GM21529 (cell line): ENCODE data around the gene CHST11.
"Not testable (repeated sequence)": the region's sequence is repeated elsewhere in the genome, so short reads cannot be mapped to it uniquely, and the experiment has no call there.

Experiments
- ATAC-seq: cut with Tn5 transposase; IDR thresholded peaks from one replicate; pipeline ENCODE4 v1.9.1; 2021; ENCODE audit not compliant: unreplicated experiment

CHST11 gene

DNA sequence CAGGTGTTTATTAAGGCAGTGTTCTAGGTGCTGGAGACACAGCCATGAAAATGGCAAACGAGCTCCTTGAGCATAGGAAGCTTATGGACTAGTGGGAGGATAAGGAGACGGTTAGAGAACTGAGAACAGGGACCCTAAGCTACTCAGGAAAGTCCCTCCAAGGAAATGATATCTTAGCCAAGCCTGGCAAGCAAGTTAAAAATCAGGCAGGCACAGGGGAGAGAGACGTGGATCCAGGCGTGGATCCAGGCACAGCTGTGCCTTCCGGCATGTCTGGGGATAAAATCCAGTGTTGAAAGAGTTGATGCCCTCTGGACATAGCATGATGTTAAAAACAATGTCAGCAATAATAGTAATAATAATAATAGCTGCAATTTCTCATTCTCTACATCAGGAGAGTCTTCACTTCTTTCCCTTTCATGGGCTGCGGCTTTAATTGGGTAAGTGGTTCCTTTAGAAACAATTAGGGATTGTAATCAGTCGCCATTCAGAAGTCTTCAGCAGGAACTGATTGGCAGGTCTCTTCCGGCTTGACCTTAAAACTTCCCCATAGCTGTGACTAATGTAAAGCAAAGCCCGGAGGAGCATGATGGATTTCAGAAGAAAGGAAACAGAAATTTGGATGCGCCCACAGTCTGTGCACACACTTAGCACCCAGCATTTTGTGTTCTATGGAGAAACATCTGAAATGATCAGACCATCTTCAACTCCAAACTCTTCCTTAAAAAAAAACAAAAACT, 271.1 kb downstream of the CHST11 start:
- ATAC-seq: no peak

DNA sequence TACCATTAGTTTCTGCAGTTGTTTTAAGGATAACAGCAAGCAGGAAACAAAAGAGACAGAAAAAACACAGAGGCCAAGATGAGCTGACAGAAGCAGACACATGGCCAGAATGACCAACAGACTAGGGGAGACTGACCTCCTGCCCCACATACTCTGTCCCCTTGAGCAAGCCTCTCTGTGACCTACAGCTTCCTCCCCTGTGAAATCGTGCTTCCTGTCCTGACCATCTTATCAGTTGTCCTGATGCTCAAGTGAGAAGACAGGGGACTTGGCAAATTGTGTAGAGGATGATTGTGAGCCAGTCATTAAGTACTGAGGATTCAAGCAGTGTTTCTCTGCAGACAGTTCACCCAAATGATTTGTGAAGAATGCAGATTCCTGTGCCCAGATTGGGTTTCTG, 272.3 kb downstream of the CHST11 start:
- ATAC-seq: no peak

DNA sequence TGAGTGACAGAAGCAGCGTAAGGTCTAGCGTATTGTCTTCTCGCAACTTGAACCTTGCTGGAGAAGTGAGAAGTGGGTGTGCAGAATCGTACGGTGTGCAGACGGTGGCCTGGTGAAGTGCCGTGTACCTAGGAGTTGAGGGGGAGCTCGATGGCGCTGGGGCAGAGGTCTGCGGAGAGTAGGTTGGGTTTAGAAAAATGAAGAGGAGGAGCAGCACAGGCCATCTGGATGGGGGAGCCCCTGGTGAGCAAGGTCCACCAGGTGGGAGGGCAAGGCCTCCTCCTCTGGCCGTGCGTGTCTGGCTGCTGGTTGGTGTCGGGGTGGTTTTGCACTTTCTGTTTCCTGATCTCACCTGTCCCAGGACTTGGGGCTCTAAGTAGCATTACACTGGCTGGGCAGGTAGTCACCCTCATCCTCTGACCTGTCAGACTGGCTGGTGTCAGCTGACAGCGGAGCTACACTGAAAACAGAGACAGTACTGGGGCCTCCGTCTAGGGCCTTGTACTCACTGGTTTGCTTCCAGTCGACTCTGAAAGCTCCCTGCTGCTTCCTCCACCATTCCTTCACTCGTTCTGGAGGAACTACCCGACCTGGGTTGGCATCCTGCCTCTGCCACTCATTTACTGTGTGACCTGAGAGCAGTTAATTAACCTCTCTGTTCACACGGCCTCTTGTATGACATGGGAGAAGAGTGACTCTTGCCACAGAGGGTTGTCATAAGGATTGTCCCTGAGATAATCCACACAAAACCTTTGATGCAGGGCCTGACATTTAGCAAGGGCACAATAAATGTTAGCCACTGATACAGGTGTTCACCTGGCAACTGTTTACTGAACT, 273.1 kb downstream of the CHST11 start:
- ATAC-seq: no peak

DNA sequence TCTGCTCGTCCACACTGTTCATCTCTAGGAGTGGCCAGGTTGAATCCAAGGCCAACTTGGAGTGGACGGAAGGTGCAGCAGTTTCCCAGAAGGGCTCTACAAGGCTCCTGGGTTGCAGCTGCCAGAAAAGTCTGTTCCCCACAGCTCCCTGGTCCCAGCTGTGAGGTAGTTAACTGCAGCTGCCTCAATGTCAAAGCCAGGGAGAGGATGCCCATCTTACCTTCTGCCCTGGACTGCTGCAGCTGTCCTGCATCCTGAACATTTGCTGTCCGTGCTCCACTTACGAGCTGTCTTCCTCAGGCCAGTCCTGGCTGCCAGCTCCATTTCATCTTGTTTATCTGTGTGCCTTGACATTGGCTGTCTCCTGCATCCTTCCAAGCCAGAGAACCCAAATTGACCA, 274.0 kb downstream of the CHST11 start:
- ATAC-seq: no peak

DNA sequence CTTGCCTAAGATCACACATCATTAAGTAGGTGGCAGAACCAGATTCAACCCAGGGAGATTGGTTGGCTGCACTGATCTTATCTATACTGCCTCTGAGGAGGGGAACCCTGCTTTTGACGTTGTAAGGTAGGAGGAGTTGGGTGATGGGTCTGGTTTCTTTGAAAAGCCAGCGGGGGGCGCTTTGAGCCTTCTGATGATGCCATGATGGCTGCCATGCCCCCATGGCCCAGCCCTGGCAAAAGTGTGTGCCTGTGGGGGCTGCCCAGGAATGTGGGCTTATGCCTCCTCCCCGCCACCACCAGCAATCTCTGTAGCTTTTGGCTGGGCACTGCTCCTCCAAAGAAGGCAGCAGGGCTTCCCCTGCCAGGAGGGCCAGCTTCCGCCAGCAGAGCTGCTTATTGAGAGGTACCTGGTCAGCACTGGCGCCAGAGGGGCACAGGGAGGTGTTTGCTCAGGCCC, 277.0 kb downstream of the CHST11 start:
- ATAC-seq: no peak

DNA sequence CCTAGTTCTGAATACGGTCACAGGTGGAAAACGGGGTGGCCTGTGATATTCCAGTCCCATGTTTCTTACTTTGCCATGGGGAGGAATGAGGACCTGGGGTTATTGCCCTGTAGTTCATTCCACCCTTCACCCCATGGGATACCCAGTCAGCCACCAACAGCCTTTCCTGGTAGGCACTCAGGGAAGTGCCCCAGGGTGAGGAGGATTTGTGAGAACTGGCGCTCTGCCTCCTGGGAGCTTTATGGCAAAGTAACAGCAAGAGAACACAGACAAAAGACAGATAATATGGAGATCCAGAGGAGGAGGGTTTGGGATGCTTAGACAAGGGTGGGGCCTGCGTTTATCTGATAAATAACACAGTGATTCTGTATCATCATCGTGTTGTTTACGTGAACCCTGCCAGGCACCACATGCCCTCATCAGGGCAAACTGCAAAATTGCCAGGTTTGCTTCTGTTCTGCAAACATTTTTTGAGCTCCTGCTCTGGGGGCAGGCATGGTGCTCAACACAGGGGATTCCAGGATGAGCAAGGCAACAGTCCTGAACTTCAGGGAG, 277.9 kb downstream of the CHST11 start:
- no peak for ATAC-seq

DNA sequence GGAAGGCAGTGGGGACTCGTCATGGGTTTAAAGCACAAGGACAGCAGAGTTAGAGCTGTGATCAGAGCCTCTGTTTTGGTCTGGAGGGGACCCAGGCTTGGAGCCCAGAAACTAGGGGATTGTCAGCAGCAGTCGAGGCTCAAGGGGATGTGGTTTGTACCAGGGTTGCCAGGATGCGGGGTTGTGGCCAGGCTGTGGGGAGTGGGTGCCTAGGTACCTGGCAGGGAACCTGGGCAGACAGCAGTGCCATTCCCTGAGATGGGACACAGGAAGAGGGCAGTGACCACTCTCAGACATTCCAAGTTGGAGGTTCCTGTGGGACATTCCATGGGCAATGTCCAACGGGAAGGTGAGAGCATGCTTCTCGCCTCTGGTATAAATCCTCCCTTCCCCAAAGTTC, 279.1 kb downstream of the CHST11 start:
- ATAC-seq: no peak

DNA sequence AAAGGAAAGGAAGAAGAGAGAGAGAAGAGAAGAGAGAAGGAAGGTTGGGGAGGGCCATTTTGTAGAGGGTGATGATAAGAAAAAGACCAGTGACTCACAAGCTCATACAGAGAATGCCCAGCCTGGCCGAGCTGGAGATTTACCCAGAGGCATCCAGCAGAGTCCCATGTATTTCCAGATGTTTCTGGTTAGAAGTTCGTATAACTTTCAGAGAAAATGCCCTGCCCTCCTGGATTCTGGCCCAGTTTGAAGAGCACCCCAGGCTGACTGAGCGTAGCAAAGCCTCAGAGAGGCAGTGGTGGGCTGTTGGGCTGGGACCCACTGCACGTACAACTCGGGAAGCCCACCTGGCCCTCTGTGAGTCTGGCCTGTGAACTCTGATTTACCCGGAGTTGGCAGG, 279.6 kb downstream of the CHST11 start:
- no peak for ATAC-seq

DNA sequence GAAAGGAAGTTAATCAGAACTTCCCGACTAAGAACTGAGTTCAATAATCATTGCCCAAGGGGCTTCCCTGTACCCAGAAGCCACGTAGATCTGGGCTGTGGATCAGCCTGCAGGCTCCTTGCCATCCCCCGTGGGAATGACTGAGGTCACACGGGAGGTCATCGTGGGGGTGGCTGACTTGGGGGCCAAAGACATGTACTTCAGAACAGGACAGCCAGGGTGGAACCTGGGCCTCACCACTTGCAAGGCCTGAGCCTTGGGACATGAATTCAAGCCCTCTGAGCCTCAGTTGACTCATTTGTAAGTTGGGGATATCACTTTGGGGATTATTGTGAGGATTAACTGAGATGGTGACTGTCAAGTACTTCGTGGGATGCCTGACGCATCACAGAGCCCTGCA, 280.4 kb downstream of the CHST11 start:
- ATAC-seq: no peak

DNA sequence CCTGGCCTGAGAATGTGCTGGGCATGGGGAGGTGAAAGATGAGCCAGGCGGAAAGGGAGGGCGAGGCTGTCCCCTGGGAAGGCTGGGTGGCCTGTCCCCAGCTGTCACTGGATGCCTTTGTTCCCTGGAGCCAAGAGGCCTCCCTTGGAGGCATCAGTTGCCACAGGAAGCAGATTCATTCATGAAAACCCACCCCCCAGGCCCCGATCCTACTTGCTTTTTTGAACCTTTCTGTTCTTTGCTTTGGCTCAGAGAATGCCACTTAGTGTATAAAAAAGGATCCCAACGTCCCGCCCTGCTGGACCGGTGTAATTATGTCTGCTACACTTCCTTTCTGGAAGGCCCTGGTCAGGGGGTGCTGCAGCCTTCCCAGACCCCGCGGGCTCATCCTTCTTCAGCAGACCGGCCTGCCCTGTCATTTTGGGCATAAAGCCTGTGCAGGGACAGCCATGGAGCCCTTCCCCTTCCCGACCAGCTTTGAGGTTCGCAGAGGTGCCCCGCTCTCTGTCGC, 281.1 kb downstream of the CHST11 start:
- ATAC-seq: no peak

DNA sequence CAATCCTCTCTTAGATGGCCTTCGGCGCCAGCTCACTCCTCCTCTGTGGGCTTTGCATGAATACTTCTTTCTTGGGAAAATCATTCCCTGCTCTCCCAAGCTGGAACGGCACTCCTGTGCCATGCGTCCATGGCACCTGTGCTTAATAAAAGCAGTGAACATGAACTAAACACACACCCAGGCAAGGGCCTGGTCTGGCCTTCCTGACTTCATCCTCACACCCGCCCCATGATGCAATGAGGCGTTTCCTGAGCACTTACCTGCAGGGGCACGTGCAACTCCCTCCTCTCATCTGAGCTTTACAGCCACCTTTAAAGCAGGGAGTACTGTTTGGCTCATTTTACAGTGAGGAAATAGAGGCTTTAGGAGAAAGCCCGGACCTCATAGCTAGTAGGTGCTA, 281.6 kb downstream of the CHST11 start:
- no peak for ATAC-seq

DNA sequence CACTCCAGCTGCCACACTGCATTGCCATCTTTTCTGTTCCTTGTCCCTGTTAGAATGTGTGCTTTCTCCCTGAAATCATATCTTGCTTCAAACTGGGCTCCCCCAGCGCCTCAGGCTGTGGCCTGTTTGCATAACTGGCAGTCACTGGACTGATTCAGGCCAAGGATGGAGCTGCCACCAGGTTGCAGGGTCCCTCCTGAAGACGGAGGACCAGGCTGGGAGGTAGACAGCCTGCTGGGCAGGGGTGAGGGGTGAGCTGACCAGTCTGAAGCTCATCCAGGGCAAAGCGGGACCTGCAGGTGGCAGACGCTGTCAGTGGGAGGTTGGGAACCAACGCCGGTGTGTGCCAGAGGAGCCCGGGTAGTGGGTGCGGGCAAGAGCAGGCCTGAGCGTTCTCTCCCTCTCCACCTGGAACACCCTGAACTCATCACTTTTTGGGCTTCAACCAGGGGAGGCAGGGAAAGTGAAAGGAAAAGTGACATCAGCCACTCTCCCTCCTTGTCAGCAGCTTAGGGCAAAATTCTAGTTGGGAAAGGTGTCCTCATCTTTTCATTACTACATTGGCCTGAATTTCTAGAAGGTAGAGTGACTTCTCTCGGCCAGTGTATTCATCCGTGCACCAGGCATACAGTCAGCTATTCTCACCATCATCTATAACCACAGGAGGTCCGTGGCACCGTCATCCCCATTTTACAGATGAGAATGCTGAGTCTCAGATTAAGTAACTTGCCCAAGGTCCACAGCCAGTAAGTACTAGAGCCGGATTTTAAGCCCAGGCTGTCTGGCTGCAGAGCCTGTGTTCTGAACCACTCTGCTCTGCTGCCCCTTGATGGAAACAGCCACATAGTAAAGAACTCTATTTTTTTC, 282.3 kb downstream of the CHST11 start:
- ATAC-seq: no peak

DNA sequence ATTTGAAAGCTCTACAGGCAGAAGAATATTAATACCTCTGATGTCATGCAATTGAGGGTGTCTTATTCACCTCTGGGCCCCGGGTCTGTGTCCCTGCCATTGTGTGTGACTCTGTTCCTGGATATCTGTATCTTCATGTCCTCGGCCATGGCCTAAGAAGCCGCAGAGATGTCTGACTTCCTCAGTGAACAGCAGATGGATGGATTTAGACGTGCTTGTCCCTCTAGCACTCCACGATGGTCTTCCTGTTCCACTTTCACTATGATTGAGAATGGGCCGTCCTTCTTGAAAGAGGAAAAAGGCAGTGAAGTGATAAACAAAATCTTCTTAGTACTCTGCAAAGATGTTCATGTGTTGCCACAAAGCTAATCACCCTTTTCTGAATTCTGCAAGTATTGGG, 283.9 kb downstream of the CHST11 start:
- peak; percentile 82 for ATAC-seq

DNA sequence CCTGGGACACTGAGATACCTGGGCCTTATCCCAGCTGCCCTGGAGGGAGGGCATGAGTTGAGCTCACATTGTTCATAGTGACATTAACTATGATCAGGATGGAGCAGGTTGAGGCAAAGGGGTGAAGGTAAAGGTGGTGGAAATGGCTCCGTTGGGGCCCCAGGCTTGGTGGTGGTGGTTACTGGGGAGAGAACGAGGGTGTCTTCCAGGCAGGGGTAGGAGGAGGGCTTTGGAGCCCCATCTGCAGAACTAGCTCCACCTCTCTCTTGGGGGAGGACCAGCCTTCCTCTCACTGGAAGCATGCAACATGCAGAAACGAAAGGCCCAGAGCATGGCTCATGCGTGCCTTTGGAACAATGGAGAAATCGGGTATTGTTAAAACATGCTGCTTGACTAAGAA, 284.3 kb downstream of the CHST11 start:
- peak; percentile 36 for ATAC-seq

DNA sequence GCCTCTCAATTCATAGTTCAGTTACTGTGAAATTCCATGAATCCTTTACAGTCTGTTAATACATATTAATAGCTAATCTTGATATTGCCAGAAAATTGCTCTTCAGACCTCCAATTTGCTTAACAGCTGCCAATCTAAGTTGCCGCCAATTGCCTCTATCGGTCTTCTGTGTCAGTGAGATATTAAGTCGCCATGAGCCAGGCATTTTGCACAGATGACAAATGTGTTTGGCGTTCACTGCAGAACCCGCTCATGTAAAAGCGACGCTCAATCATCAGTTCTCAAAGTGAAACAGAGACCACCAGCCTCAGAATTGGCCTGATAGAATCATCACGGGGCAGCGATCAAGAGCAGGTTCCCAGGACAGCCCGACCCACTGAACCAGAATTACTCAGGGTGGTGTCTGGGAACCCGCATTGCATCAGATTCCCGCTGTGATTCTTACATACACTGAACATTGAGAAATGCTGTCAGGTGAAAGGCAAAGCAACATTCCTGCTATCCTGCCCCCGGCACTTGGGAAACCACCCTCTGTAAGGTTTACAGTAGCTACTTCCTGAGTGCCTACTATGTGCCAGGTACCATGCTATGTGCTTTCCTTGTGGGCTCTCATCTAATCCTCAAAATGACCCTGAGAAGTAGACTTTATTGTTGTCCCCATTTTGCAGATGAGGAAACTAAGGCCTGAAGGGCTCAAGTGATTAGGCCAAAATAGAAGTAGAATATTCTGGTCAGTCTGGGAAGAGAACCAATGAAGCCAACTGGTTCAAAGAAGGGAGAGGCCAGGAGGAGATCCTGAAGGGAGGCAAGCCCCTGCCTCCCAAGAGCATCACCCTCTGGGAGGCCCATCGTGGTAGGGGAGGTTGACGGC, 285.0 kb downstream of the CHST11 start:
- no peak for ATAC-seq

DNA sequence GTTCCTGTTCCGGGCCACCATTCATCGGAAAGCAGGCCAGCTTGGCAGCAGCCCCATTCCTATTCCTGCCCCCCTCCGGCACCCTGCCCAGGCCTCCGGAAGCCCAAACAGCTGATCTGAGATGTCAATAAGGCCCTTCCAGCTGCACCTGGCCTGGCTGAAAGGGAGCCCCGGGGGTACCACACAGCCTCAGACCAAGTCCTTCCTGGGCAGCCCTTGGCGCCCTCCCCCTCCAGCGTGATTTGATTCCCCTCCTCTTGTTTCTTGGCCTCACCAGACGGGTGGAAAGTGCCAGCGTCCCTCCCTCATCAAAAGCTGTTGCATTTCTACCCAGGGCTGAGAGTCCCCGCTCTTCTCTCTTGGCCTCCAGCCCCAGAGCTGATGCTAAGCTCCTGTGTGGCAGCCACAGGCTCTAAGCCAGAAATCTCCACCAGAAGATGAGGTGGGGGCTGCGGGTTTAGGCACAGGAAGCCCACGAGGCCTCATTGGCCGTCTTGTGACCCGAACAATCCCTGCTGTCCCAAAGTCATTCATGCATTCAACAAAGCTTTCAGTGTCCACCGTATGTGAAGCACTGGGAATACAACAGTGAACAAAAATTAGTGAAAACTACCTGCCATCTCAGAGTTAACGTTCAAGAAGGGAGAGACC, 285.9 kb downstream of the CHST11 start:
- no peak for ATAC-seq

DNA sequence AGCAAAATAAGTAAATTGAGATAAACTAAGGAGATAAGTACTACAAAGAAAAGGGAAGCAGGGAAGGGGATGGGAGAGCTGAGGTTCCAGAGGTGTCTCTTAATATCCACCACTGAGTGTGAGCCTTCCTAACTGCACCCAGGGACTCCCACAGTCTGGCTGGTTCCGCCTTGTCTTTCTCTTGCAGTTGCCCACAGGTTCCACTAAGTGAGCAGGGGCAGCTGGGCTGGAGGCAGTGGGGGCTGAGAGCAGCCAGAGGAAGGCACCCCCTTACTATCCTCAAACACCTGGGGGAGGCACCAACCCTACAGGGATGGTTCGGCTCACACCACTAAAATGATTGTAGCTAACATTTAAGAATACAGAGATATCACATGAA, 286.4 kb downstream of the CHST11 start:
- no peak for ATAC-seq

DNA sequence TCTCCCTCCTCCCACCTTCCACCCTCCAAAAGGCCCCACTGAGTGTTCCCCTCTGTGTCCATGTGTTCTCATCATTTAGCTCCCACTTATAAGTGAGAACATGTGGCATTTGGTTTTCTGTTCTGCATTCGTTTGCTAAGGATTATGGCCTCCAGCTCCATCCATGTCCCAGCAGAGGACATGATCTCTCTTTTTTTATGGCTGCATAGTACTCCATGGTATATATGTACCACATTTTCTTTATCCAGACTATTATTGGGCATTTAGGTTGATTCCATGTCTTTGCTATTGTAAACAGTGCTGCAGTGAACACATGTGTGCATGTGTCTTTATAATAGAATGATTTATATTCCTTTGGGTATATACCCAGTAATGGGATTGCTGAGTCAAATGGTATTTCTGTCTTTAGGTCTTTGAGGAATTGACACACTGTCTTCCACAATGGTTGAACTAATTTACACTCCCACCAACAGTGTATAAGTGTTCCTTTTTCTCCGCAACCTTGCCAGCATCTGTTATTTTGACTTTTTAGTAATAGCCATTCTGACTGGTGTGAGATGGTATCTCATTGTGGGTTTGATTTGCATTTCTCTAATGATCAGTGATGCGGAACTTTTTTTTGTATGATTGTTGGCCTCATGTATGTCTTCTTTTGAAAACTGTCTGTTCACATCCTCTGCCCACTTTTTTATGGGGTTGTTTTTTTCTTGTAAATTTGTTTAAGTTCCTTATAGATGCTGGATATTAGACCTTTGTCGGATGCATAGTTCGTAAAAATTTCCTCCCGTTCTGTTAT, 287.2 kb downstream of the CHST11 start:
- not testable (repeated sequence) for ATAC-seq
